ENCODE results near the gene PDCD5.

Gene PDCD5

GRCh38 chr19:32631381-32631780, 50.4 kb downstream of the PDCD5 start:
- DNase-seq (ENCODE audit: low read depth, low spot score), result no peak
